ENCODE results near the gene BPIFB6. TPM values are rescaled to one million over a fixed set of nuclear protein-coding genes. Genes with fewer than 3 reads are reported as not detected.

BPIFB6 gene
- total and polyA plus RNA-seq, 4 donors, result not detected

DNA sequence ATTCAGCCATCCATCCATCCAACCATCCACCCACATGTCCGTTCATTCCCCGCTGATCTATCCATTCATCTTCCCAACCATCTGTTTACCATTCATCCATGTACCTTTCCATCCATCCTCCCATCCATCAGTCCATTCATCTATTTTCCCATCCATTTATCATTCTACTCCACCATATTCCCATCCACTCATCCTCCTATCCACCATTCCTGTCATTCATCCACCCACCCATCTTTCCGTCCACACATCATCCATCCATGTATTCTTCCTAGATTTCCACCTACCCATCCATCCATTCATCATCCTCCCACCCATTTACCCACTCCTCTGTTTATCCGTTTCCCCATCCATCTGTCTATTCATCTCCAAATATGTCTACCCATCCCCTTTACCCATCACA, 6.8 kb downstream of the BPIFB6 start:
- Histone ChIP-seq H3K9me3 (ENCODE audit: control insufficient read depth in 4 of 4, low read length in 3 of 4) (no peaks in the 10 kb centered on the region), H3K4me3 (ENCODE audit: low read depth in 1 of 3, low read length in 3 of 3) (no peak overlapping the region), H3K27ac (ENCODE audit: low read depth in 1 of 2, low read length in 2 of 2) (no peak overlapping the region), H3K9ac (ENCODE audit: low read depth in 1 of 2, low read length in 2 of 2) (no peak overlapping the region), H3K27me3 (ENCODE audit: control insufficient read depth in 4 of 4, insufficient read depth in 4 of 4, low read length in 3 of 4) (no peaks in the 10 kb centered on the region), H3K4me1 (ENCODE audit: control insufficient read depth in 4 of 4, insufficient read depth in 4 of 4, low read length in 3 of 4) (no peaks in the 10 kb centered on the region), H3K36me3 (ENCODE audit: control insufficient read depth in 4 of 4, insufficient read depth in 3 of 4, low read depth in 1 of 4, low read length in 3 of 4) (no peaks in the 10 kb centered on the region)
- WGBS, result 85% methylated on average over 4 of the region's 4 CpGs
- no peak for DNase-seq (ENCODE audit: low spot score)
- TF ChIP-seq HNF4G (IDR thresholded peaks at IDR 0.05) (no peak), FOXA2 (IDR thresholded peaks at IDR 0.05) (no peak), JUND (IDR thresholded peaks at IDR 0.05) (no peak)
- TF ChIP-seq, protein P1, sequence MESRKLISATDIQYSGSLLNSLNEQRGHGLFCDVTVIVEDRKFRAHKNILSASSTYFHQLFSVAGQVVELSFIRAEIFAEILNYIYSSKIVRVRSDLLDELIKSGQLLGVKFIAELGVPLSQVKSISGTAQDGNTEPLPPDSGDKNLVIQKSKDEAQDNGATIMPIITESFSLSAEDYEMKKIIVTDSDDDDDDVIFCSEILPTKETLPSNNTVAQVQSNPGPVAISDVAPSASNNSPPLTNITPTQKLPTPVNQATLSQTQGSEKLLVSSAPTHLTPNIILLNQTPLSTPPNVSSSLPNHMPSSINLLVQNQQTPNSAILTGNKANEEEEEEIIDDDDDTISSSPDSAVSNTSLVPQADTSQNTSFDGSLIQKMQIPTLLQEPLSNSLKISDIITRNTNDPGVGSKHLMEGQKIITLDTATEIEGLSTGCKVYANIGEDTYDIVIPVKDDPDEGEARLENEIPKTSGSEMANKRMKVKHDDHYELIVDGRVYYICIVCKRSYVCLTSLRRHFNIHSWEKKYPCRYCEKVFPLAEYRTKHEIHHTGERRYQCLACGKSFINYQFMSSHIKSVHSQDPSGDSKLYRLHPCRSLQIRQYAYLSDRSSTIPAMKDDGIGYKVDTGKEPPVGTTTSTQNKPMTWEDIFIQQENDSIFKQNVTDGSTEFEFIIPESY (IDR thresholded peaks at IDR 0.05), result no peak

DNA sequence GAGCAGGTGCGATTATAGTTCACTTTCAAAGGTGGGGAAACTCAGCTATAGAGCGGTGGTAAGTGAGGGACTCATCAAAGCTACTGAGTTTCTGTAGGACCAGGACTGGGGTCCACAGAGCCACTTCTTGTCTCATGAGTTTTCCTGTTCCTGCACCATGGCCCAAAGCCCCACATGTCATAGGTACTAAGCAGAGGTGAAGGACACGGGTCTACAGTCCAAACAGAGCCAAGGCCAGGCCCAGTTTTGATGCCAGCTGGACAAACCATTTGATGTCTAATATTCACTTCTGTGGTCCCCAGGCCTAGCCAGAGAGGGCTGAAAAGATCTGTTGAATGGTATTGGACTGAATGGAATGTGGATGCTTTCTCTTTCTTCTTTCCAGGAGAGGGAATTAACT, 11.0 kb downstream of the BPIFB6 start:
- 87% methylated on average over 3 of the region's 3 CpGs for WGBS
- Histone ChIP-seq H3K4me1 (ENCODE audit: control insufficient read depth in 4 of 4, insufficient read depth in 4 of 4, low read length in 3 of 4) (no peaks in the 10 kb centered on the region), H3K27me3 (ENCODE audit: control insufficient read depth in 4 of 4, insufficient read depth in 4 of 4, low read length in 3 of 4) (no peaks in the 10 kb centered on the region), H3K36me3 (ENCODE audit: control insufficient read depth in 4 of 4, insufficient read depth in 3 of 4, low read depth in 1 of 4, low read length in 3 of 4) (no peaks in the 10 kb centered on the region), H3K9ac (ENCODE audit: low read depth in 1 of 2, low read length in 2 of 2) (no peak overlapping the region), H3K27ac (ENCODE audit: low read depth in 1 of 2, low read length in 2 of 2) (no peak overlapping the region), H3K9me3 (ENCODE audit: control insufficient read depth in 4 of 4, low read length in 3 of 4) (peaks cover 0 to 3% (median 0%) of the 10 kb centered on the region in 4 donors), H3K4me3 (ENCODE audit: low read depth in 1 of 3, low read length in 3 of 3) (no peak overlapping the region)
- no peak for DNase-seq (ENCODE audit: low spot score)
- no peak for TF ChIP-seq FOXA2 (IDR thresholded peaks at IDR 0.05)
- TF ChIP-seq MAX (IDR thresholded peaks at IDR 0.05), result no peak
- no peak for TF ChIP-seq CTCF (IDR thresholded peaks at IDR 0.05; ENCODE audit: low read depth, low read length, missing input control)
- TF ChIP-seq RXRA (IDR thresholded peaks at IDR 0.05), result no peak
- TF ChIP-seq ATF3 (IDR thresholded peaks at IDR 0.05), result no peak
- TF ChIP-seq REST (IDR thresholded peaks at IDR 0.05), result no peak
- no peak for TF ChIP-seq YY1 (IDR thresholded peaks at IDR 0.05)
- TF ChIP-seq, protein P1 (IDR thresholded peaks at IDR 0.05), result no peak
- TF ChIP-seq RAD21 (IDR thresholded peaks at IDR 0.05), result no peak
- no peak for TF ChIP-seq HNF4A (conservative IDR thresholded peaks at IDR 0.05)
- no peak for TF ChIP-seq JUND (IDR thresholded peaks at IDR 0.05)
- no peak for TF ChIP-seq FOXA1 (IDR thresholded peaks at IDR 0.05)
- no peak for TF ChIP-seq EGR1 (IDR thresholded peaks at IDR 0.05; ENCODE audit: low read depth in 2 of 2)
- TF ChIP-seq SP1 (IDR thresholded peaks at IDR 0.05), result no peak
- TF ChIP-seq TAF1 (conservative IDR thresholded peaks at IDR 0.05), result no peak
- no peak for TF ChIP-seq GABPA (IDR thresholded peaks at IDR 0.05 in 1 of 2, conservative IDR thresholded peaks at IDR 0.05 in 1 of 2)
